Breast epithelium (tissue), 4 donors: ENCODE results near the gene PCBP3. TPM values are rescaled to one million over a fixed set of nuclear protein-coding genes. Genes with fewer than 3 reads are reported as not detected.
A peak's percentile ranks its signal among the peaks of the same experiment; 100 is the strongest.
"Not testable (repeated sequence)": the region's sequence is repeated elsewhere in the genome, so short reads cannot be mapped to it uniquely, and the experiment has no call there.

Experiments used
- DNase-seq, 2 donors: peaks; one replicate each; pipeline ENCODE4 v3.0.0-alpha.2; 2019; ENCODE audit warnings: low spot score in 2 of 2
- H3K27ac ChIP-seq, 2 donors: fragments of 200-600 bp; sonication (generic) in 1 of 2; one replicate each; pipeline ENCODE4 v1.5.1; 2016 to 2019; ENCODE audit warnings: mild to moderate bottlenecking in 1 of 2
- H3K27me3 ChIP-seq, 2 donors: fragments of 200-600 bp; sonication (generic) in 1 of 2; one replicate each; pipeline versions ENCODE4 v1.5.1 to v1.6.0; 2017 to 2019; ENCODE audit warnings: control low read depth in 1 of 2, mild to moderate bottlenecking in 1 of 2
- H3K36me3 ChIP-seq: fragments of 200-600 bp; one replicate; pipeline ENCODE4 v1.5.1; 2019
- H3K4me1 ChIP-seq, 2 donors: fragments of 200-600 bp; sonication (generic); one replicate each; pipeline ENCODE4 v1.5.1; 2016 to 2019; ENCODE audit warnings: control low read depth in 1 of 2
- H3K4me3 ChIP-seq, 3 donors: fragments of 200-600 bp; sonication (generic); 1 replicate in 2 of 3; 2 replicates in 1 of 3; pipeline ENCODE4 v1.5.1; 2016 to 2019; ENCODE audit warnings: mild to moderate bottlenecking in 3 of 3, moderate library complexity in 2 of 3
- H3K9me3 ChIP-seq, 2 donors: fragments of 200-600 bp; sonication (generic) in 1 of 2; one replicate each; pipeline ENCODE4 v1.5.1; 2016 to 2019; ENCODE audit warnings: control low read depth in 1 of 2
- CTCF ChIP-seq, 3 donors: fragments of 450-650 bp; IDR thresholded peaks; one replicate each; pipeline ENCODE4 v1.5.1; 2016 to 2017; ENCODE audit warnings: antibody characterized with exemption in 3 of 3, mild to moderate bottlenecking in 3 of 3, moderate library complexity in 3 of 3
- POLR2A ChIP-seq: fragments of 450-650 bp; IDR thresholded peaks from one replicate; pipeline ENCODE4 v1.6.1; 2016; ENCODE audit warnings: antibody characterized with exemption, mild to moderate bottlenecking, moderate library complexity
- POLR2AphosphoS5 ChIP-seq, 3 donors: sonication (generic); formaldehyde crosslinking; IDR thresholded peaks; one replicate each; pipeline ENCODE4 v1.6.1; 2017; ENCODE audit warnings: antibody characterized with exemption in 3 of 3
- intact Hi-C: fragments of 100-400 bp; cut with DNase I; formaldehyde crosslinking; loops from one replicate; pipeline ENCODE4 v1.15.1; 2023; ENCODE audit warnings: low total_unique reads
- total RNA-seq, 3 donors: library from RNA; depleted of rRNA; stranded (reverse); fragments of >200 nt; gene quantifications; one replicate each; pipeline ENCODE4 v1.1.0, GENCODE V29; 2016

PCBP3 gene
- total RNA-seq, 3 donors from 2014 or later: 3.4 to 13.8 (median 4.6) TPM

- peak; percentile 69 to 71 for DNase-seq
- Histone ChIP-seq H3K9me3 (no peaks in the 10 kb centered on the region), H3K27me3 (no peaks in the 10 kb centered on the region), H3K4me3 (peak overlapping the region; percentile 49 to 83 (median 60)), H3K4me1 (peaks cover 16 to 23% of the 10 kb centered on the region in 2 donors), H3K27ac (peak overlapping the region; percentile 83 to 99), H3K36me3 (no peaks in the 10 kb centered on the region)
- TF ChIP-seq CTCF (IDR thresholded peaks at IDR 0.05) (peak; percentile 39 to 63 (median 62)), POLR2A (no peak), POLR2AphosphoS5 (IDR thresholded peaks at IDR 0.05) (peak in 1 of 3 donors; percentile 26)
- intact Hi-C loops: no loop called here
Measured at GRCh38 chr21:45973475-45974072, 330.0 kb downstream of the PCBP3 start.

DNA sequence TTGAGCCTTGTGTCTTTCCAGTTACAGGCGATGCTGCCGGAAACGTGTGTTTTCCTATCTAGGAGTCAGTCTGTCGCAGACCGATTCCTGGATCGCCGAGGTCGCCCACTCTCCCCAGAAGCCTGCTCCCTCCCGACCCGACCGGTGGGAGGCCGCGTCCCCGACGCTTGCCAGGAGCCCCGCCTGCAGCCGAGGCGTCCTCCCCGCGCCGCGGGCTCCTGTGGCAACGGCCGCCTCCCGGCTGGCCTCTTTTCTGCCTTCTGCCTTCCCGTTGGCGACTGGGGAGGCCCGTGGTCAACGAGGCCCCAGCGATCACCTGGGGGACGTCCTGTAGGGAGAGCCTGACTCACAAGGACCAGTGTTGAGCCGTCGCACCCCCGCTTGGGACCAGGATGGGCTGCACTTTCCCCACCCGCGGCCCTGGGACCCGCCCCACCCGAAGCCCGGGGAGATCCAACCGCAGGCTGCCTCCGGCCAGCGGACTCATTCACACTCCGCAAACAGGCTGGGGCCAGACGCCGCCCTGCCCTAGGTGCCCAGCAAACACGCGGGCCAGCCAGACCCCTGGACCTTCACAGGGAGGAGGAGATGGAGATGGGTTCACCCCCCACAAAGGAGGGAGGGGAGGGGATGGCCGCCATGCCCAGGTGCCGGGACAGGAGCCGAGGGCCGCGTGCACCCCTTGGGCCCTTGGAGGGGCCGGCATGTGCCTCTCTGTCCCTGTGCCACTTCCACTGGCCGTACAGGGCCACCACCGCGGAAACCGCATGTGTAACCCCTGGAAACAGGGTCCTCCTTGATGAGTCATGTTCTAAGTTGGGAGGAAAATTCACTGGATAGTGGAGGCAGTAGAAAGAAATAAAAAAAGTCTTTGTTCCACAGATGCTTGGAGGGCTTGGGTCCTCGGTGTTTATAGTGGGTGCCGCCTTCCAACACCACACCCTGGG lies 330.8 kb downstream of the PCBP3 start:
- no peaks in the 10 kb centered on the region for H3K9me3 ChIP-seq
- H3K27me3 ChIP-seq: no peaks in the 10 kb centered on the region
- peak overlapping the region; percentile 49 to 83 (median 60) for H3K4me3 ChIP-seq
- TF ChIP-seq CTCF (IDR thresholded peaks at IDR 0.05) (no peak), POLR2AphosphoS5 (IDR thresholded peaks at IDR 0.05) (peak in 1 of 3 donors; percentile 53)
- DNase-seq: peak; percentile 30 to 56
- H3K4me1 ChIP-seq: peaks cover 16 to 23% of the 10 kb centered on the region in 2 donors
- intact Hi-C loops: no loop called here
- peak overlapping the region; percentile 83 to 99 for H3K27ac ChIP-seq
- no peaks in the 10 kb centered on the region for H3K36me3 ChIP-seq

DNA sequence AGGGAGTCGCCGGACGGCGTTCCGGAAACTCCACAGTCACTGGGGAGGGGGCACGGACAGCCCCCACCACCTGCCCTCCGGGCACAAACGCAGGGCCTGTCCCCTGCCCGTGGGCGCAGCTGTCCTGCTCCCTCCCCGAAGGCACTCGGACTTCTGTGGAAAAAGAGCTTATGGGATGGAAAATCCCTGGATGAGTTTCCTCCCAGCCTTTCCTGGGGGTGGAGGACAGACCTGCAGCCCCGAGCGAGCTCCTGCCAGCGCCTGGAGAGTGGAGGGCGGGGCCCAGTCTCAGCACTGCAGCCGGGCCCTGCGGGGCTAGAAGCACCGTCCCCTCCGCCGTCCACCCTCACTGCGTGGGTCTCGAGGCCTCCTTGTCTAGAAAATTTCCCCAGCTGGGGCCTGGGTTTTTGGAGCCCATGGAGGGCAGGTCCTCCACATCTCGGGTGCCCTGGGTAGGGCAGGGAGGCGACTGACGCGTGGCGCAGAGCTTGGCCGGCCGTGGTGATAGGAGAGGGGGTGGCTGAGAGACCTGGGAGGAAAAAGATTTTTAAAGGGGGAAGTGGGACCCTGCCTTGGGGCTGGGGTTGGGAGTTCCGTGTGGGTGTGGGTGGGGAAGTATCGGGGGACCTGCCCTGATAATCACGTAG lies 331.6 kb downstream of the PCBP3 start:
- intact Hi-C loops: no loop called here
- H3K4me1 ChIP-seq: peaks cover 16 to 23% of the 10 kb centered on the region in 2 donors

DNA sequence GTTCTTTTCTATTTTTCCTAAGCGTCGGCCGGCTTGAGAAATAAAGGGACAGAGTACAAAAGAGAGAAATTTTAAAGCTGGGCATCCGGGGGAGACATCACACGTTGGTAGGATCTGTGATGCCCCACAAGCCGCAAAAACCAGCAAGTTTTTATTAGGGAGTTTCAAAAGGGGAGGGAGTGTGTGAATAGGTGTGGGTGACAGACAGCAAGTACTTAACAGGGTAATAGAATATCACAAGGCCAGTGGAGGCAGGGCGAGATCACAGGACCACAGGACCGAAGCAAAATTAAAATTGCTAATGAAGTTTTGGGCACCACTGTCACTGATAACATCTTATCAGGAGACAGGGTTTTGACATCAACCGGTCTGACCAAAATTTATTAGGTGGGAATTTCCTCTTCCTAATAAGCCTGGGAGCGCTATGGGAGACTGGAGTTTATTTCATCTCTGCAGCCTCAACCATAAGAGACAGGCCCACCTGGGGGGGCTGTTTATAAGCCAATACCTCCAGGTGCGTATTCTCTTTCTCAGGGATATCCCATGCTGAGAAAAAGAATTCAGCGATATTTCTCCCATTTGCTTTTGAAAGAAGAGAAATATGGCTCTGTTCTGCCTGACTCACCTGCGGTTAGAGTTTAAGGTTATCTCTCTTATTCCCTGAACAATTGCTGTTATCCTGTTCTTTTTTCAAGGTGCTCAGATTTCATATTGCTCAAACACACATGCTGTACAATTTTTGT lies 332.3 kb downstream of the PCBP3 start:
- intact Hi-C loops, H3K9me3 ChIP-seq, DNase-seq, H3K4me3 ChIP-seq, H3K36me3 ChIP-seq, H3K27me3 ChIP-seq: not testable (repeated sequence)
- Histone ChIP-seq H3K4me1 (peaks cover 16 to 23% of the 10 kb centered on the region in 2 donors), H3K27ac (peak overlapping the region; percentile 83 to 99)

More for the DNA sequence above, 331.6 kb downstream of the PCBP3 start:
- Histone ChIP-seq H3K4me3 (peak overlapping the region; percentile 49 to 83 (median 60)), H3K27me3 (no peaks in the 10 kb centered on the region), H3K9me3 (no peaks in the 10 kb centered on the region), H3K27ac (peak overlapping the region; percentile 83 to 99), H3K36me3 (no peaks in the 10 kb centered on the region)
- DNase-seq: peak in 1 of 2 donors; percentile 51
- TF ChIP-seq POLR2AphosphoS5 (IDR thresholded peaks at IDR 0.05) (no peak), CTCF (IDR thresholded peaks at IDR 0.05) (no peak), POLR2A (no peak)

- no peaks in the 10 kb centered on the region for H3K36me3 ChIP-seq
- intact Hi-C loops: no loop called here
- no peak for TF ChIP-seq POLR2AphosphoS5 (IDR thresholded peaks at IDR 0.05)
- H3K4me3 ChIP-seq: no peak overlapping the region
- no peaks in the 10 kb centered on the region for H3K9me3 ChIP-seq
- DNase-seq: no peak
- no peaks in the 10 kb centered on the region for H3K27me3 ChIP-seq
- H3K27ac ChIP-seq: peak overlapping the region; percentile 48 to 89
- H3K4me1 ChIP-seq: peaks cover 16 to 23% of the 10 kb centered on the region in 2 donors
Measured at GRCh38 chr21:45976701-45977311, 333.3 kb downstream of the PCBP3 start.
